ENCODE results near the gene LINGO1. TPM values are rescaled to one million over a fixed set of nuclear protein-coding genes. Genes with fewer than 3 reads are reported as not detected.

Gene LINGO1
- total and polyA plus RNA-seq, 2 of the 8 experiments (the other 6 are each of a cell fraction or from before 2014, with no cell fraction given) = 57.1 to 114 TPM

GRCh38 chr15:77659350-77660321, 26.9 kb upstream of the LINGO1 start (continued):
- TF ChIP-seq POLR2AphosphoS5 (IDR thresholded peaks at IDR 0.05; ENCODE audit: low read depth, low read length) (no peak), EP300 (IDR thresholded peaks at IDR 0.05; ENCODE audit: borderline replicate concordance in 1 of 2, low read depth in 2 of 2, low read length in 2 of 2) (no peak), CREB1 (IDR thresholded peaks at IDR 0.05) (no peak), RBBP5 (IDR thresholded peaks at IDR 0.05; ENCODE audit: borderline replicate concordance, low read depth, low read length) (no peak), KDM5A (IDR thresholded peaks at IDR 0.05; ENCODE audit: low read length) (no peak), CTCF (IDR thresholded peaks at IDR 0.05; ENCODE audit: control extremely low read depth in 1 of 3, insufficient read depth in 1 of 3, low read depth in 1 of 3, low read length in 3 of 3) (peak; percentile 53 to 66 (median 55); a peak in 3 of 4 replicates), HDAC2 (IDR thresholded peaks at IDR 0.05; ENCODE audit: borderline replicate concordance in 1 of 2, low read depth in 2 of 2, low read length in 2 of 2) (no peak)

All from H1 (cell line).